Dendritic cell treated with granulocyte-macrophage colony-stimulating factor and Interleukin-4, amounts not matched to agents 40 ng/mL and 50 ng/mL, for 4 days (primary cell): ENCODE results near the gene ZBED1.
A peak's percentile ranks its signal among the peaks of the same experiment; 100 is the strongest.
"Not testable (repeated sequence)": the region's sequence is repeated elsewhere in the genome, so short reads cannot be mapped to it uniquely, and the experiment has no call there.

Experiments
- H3K27ac Mint-ChIP-seq: one replicate; pipeline ENCODE4 v1.8.0; 2022; ENCODE audit warnings: mild to moderate bottlenecking, mixed read lengths
- H3K27me3 Mint-ChIP-seq: one replicate; pipeline ENCODE4 v1.8.0; 2022; ENCODE audit warnings: mild to moderate bottlenecking, mixed read lengths
- H3K36me3 Mint-ChIP-seq: one replicate; pipeline ENCODE4 v1.8.0; 2022; ENCODE audit warnings: low read depth, mixed read lengths
- H3K4me1 Mint-ChIP-seq: one replicate; pipeline ENCODE4 v1.8.0; 2022; ENCODE audit warnings: low read depth, mixed read lengths
- H3K4me3 Mint-ChIP-seq: one replicate; pipeline ENCODE4 v1.8.0; 2022; ENCODE audit warnings: mild to moderate bottlenecking, moderate library complexity, mixed read lengths
- H3K9me3 Mint-ChIP-seq: one replicate; pipeline ENCODE4 v1.8.0; 2022; ENCODE audit warnings: mixed read lengths
- intact Hi-C: fragments of 100-400 bp; cut with micrococcal nuclease; formaldehyde crosslinking; loops from one replicate; pipeline ENCODE4 v1.15.0; 2022

Gene ZBED1

DNA sequence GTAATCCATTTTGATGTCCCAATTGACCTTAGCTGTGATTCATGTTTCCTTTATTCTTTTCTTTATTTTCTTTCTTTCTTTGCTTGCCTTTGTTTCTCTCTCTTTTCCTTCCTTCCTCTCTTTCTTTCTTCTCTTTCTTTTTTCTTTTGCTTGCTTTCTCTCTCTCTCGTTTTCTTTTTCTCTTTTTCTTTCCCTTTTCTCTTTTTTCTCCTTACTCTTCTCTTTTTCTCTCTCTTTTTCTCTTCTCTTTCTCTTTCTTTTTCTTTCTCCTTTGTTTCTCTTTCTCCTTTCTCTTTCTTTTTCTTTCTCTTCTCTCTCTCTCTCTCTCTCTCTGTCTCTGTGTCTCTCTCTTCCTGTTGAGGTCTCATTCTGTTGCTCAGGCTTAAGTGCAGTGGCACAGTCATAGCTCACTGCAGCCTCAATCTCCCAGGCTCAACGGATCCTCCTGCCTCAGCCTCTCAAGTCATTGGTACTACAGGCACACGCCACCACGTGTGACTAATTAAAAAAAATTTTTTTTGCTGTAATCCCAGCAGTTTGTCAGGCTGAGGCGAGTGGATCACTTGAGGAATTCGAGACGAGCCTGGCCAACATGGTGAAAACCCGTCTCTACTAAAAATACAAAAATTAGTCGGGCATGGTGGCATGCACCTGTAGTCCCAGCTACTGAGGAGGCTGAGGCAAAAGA lies 8.0 kb upstream of the ZBED1 start:
- Mint-ChIP-seq H3K4me1 (peaks cover 5% of the 10 kb centered on the region), H3K4me3 (no peak overlapping the region), H3K27ac (no peak overlapping the region), H3K9me3 (no peaks in the 10 kb centered on the region), H3K27me3 (peaks cover 6% of the 10 kb centered on the region), H3K36me3 (no peaks in the 10 kb centered on the region)
- intact Hi-C loops = loop anchor here (10.0 kb wide), 1 partner anchor 844 kb away; no protein-coding TSS in a partner anchor

DNA sequence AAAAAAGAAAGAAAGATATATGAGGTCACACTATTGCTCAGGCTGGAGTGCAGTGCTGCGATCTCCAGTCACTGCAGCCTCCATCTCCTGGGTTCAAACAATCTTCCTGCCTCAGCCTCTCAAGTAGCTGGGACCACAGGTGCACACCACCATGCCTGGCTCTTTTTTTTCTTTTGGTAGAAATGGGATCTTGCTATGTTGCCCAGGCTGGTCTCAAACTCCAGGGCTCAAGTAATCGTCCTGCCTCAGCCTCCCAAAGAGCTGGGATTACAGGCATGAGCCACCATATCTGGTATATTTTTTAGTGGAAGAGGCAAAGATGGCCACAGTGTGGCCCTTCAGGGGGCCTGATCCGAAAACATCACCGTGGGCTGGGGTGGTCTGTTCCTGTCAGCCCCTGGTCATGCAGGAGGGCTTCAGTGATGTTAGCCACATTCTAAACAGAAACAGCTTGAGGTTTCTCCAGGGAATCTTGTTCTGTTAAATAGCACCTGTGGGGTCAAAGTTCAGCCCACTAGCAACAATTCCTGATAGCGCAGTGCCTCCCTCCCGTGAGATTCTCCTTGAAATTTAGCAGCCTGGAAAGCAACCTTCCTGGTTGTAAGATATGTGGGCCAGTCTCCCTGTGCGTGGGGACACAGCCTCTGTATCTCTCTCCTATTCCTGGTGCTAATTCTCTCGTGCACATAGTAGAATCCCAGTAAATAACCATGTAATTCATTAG lies 7.3 kb upstream of the ZBED1 start:
- H3K27ac Mint-ChIP-seq = no peak overlapping the region
- H3K27me3 Mint-ChIP-seq = peaks cover 6% of the 10 kb centered on the region
- intact Hi-C loops = loop anchor here (10.0 kb wide), 1 partner anchor 843 kb away; no protein-coding TSS in a partner anchor
- H3K36me3 Mint-ChIP-seq = no peaks in the 10 kb centered on the region
- H3K4me3 Mint-ChIP-seq = no peak overlapping the region
- no peaks in the 10 kb centered on the region for H3K9me3 Mint-ChIP-seq
- H3K4me1 Mint-ChIP-seq = peaks cover 5% of the 10 kb centered on the region

DNA sequence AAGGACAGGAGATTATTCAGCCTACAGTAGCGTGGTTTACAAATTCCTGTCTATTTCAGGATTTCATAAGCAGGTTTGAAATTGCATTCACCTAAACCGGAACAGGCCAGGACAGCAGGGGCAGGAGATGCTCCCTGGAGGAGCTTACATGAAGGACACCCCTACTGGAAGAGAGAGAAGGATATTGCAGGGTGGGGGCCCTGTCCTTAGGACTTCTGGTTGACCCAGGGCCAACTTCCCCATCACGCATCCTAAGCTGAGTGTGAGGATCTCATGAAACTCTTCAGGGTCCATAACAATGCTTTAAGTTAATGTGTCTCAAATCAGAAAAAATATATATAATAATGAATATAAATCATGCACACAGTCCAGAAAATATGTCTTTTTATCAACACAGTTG lies 6.4 kb upstream of the ZBED1 start:
- Mint-ChIP-seq H3K9me3 (no peaks in the 10 kb centered on the region), H3K4me1 (peaks cover 5% of the 10 kb centered on the region), H3K4me3 (no peak overlapping the region), H3K27ac (no peak overlapping the region), H3K36me3 (no peaks in the 10 kb centered on the region), H3K27me3 (peaks cover 6% of the 10 kb centered on the region)
- intact Hi-C loops = loop anchor here (10.0 kb wide), 1 partner anchor 842 kb away; no protein-coding TSS in a partner anchor

DNA sequence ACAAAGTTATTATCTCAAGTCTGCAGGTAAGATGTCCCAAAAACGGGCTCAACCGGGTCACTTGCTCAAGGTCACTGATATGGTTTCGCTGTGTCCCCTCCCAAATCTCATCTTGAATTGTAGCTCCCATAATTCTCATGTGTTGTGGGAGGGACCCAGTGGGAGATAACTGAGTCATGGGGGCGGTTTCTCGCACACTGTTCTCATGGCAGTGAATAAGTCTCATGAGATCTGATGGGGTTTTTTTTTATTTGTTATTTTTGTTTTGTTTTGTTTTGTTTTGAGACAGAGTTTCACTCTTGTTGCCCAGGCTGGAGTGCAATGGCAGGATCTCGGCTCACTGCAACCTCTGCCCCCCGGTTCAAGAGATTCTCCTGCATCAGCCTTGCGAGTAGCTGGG lies 4.6 kb upstream of the ZBED1 start:
- intact Hi-C loops = loop anchor here (10.0 kb wide), 1 partner anchor 841 kb away; no protein-coding TSS in a partner anchor

DNA sequence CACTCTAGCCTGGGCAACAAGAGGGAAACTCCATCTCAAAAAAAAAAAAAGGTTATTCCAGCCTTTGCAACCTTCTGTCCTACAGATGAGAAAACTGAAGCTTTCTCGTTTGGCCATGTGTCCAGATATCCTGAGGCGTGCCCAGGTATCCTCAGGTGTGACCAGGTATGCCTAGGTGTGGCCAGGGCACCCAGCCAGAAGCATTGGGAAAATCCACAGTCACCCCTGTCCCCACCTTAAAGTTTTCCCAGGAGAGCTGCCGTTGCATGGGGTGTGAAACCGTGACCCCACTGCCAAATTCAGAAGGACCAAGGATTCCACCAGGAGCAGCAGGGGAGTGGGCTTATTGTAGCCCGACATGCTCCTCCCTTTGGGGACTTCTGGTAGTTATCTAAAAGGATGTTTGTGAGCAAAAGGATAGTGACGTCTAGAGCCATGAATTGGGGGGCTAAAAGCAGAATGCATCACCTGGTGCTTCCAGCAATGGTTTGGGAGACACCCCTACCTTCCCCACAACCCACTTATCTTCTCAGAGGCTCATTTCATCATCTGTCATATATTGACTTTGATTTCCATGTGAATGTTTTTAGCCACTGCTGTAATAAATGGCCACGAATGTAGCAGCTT lies 4.0 kb upstream of the ZBED1 start:
- H3K9me3 Mint-ChIP-seq = no peaks in the 10 kb centered on the region
- no peaks in the 10 kb centered on the region for H3K36me3 Mint-ChIP-seq
- H3K4me1 Mint-ChIP-seq = peaks cover 5% of the 10 kb centered on the region
- no peak overlapping the region for H3K27ac Mint-ChIP-seq
- intact Hi-C loops = loop anchor here (10.0 kb wide), 1 partner anchor 840 kb away; no protein-coding TSS in a partner anchor
- no peak overlapping the region for H3K4me3 Mint-ChIP-seq
- H3K27me3 Mint-ChIP-seq = peaks cover 2% of the 10 kb centered on the region

More for the DNA sequence above, 4.6 kb upstream of the ZBED1 start:
- H3K27me3 Mint-ChIP-seq, H3K27ac Mint-ChIP-seq, H3K4me3 Mint-ChIP-seq, H3K36me3 Mint-ChIP-seq, H3K4me1 Mint-ChIP-seq, H3K9me3 Mint-ChIP-seq: not testable (repeated sequence)

DNA sequence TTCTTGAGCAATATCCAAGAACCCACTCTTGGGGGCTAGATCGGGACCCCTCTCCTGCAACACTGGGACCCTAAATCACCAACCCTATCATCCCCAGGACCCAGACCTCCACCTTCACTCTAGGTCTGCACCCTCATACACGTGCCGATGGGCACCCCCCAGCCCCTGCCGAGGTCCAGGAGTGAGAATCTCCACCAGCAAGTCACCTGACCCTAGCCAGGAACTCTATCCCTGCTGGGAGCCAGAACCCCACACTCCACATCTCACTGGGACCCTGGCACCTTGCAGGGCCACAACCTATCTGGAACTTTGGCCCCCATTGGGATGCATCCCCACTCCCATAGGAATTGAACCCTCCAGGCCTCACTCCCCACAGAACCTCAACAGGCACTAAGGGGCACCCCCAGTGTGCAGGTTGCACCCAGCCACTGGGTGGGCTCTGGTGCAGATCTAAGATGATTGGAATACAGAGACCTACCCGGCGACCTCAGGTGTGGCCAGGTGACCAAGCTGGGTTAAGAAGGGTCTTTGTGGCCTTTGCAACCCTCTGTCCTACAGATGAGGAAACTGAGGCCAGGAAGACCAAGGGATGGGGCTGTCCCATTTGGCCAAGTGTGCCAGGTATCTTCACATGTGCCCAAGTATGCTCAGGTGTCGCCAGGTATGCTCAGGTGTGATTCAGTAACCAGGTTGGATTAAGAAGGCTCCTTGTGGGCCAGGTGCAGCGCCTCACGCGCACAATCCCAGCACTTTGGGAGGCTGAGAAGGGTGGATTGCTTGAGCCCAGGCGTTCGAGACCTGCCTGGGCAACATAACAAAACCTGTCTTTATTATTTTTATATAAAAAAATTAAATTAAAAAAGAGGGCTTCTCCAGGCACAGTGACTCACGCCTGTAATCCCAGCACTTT lies 3.1 kb upstream of the ZBED1 start:
- intact Hi-C loops = loop anchor here (10.0 kb wide), 1 partner anchor 839 kb away; no protein-coding TSS in a partner anchor
- no peak overlapping the region for H3K4me3 Mint-ChIP-seq
- no peaks in the 10 kb centered on the region for H3K9me3 Mint-ChIP-seq
- peaks cover 4% of the 10 kb centered on the region for H3K36me3 Mint-ChIP-seq
- H3K27me3 Mint-ChIP-seq = no peaks in the 10 kb centered on the region
- peaks cover 14% of the 10 kb centered on the region for H3K4me1 Mint-ChIP-seq
- H3K27ac Mint-ChIP-seq = no peak overlapping the region

DNA sequence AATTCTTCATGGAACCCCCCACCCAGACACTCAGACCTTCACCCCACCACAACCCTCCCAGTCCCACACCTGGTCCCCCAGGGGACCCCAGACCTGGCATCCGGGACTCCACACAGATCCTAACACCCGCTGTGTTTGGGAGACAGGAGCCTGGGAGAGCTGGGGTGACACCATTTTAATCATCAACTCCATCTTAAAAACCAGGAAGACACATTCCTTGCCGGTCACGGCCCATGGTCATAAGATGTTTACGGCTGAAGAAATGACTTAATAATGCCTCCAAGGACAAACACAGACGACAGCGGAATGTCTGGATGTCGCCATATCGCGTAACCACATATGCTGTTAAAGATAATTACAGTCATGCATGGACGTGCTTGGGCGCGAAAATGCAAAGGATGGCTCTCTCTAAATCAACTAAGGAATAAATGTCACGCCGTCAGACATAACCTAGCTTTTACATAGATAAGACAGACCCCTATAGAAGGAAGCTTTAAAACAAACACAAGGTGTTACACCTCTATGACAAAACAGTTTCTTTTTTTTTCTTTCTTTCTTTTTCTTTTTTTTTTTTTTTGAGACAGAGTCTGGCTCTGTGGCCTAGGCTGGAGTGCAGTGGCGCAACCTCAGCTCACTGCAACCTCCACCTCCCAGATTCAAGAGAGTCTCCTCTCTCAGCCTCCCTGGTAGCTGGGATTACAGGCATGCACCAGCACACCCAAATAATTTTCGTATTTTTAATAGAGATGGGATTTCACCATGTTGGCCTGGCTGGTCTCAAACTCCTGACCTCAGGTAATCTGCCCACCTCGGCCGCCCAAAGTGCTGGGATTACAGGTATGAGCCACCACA lies 2.1 kb upstream of the ZBED1 start:
- no peaks in the 10 kb centered on the region for H3K9me3 Mint-ChIP-seq
- H3K27ac Mint-ChIP-seq = peak overlapping the region; percentile 87
- no peaks in the 10 kb centered on the region for H3K27me3 Mint-ChIP-seq
- peaks cover 24% of the 10 kb centered on the region for H3K4me1 Mint-ChIP-seq
- no peak overlapping the region for H3K4me3 Mint-ChIP-seq
- peaks cover 4% of the 10 kb centered on the region for H3K36me3 Mint-ChIP-seq
- intact Hi-C loops = loop anchor here (10.0 kb wide), 1 partner anchor 838 kb away; no protein-coding TSS in a partner anchor

DNA sequence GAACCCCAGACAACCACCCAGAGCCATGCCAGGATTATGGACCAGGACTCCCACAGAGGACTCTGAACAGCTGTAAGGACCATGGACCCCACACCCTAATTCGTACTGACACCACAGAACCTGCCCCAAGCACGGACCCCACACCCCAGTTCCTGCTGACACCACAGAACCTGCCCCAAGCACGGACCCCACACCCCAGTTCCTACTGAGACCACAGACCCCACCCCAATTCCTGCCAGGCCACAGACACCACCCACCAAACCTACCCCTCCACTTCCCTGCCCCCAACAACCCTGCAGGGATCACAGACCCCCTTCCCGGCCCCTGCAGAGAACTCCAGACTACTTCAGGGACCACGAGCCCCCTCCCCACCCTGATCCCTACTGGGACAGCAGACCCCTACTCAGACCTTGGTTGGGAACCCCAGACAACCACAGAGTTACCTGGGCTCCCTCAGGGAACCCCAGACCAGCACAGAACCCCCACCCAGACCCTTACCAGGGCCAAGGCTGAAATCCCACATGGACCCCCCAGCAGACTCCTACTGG lies 1.4 kb upstream of the ZBED1 start:
- H3K9me3 Mint-ChIP-seq = no peaks in the 10 kb centered on the region
- H3K4me3 Mint-ChIP-seq = peak overlapping the region; percentile 66
- H3K4me1 Mint-ChIP-seq = peaks cover 24% of the 10 kb centered on the region
- no peaks in the 10 kb centered on the region for H3K27me3 Mint-ChIP-seq
- H3K36me3 Mint-ChIP-seq = peaks cover 4% of the 10 kb centered on the region
- peak overlapping the region; percentile 87 for H3K27ac Mint-ChIP-seq
- intact Hi-C loops = loop anchor here (10.0 kb wide), 1 partner anchor 837 kb away; no protein-coding TSS in a partner anchor

DNA sequence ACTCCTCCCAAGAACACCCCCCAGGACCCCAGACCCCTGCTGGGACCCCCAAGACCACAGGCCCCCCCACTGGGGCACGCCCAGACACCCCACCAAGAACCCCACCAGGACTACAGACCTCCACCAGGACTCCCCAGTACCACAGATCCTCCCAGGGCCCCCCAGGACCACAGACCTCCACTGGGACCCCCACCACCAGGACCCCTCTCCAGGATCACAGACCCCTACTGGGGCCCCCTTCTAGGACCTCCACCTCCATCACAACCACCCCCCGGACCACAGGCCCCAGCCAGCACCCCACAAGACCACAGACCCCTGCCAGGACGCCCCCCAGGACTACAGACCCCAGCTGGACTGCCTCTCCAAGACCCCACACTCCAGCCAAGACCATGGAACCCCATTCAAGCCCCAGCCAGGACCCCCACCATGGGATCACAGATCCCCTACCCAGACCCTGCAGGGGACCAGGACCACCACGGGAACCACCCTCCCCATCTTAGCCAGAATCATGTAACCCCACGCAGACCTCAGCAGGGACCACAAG lies 855 bp upstream of the ZBED1 start:
- Mint-ChIP-seq H3K27me3 (no peaks in the 10 kb centered on the region), H3K36me3 (peaks cover 4% of the 10 kb centered on the region), H3K4me1 (peaks cover 20% of the 10 kb centered on the region), H3K27ac (peak overlapping the region; percentile 87), H3K4me3 (peak overlapping the region; percentile 66), H3K9me3 (no peaks in the 10 kb centered on the region)
- intact Hi-C loops = loop anchor here (10.0 kb wide), 1 partner anchor 837 kb away; no protein-coding TSS in a partner anchor

DNA sequence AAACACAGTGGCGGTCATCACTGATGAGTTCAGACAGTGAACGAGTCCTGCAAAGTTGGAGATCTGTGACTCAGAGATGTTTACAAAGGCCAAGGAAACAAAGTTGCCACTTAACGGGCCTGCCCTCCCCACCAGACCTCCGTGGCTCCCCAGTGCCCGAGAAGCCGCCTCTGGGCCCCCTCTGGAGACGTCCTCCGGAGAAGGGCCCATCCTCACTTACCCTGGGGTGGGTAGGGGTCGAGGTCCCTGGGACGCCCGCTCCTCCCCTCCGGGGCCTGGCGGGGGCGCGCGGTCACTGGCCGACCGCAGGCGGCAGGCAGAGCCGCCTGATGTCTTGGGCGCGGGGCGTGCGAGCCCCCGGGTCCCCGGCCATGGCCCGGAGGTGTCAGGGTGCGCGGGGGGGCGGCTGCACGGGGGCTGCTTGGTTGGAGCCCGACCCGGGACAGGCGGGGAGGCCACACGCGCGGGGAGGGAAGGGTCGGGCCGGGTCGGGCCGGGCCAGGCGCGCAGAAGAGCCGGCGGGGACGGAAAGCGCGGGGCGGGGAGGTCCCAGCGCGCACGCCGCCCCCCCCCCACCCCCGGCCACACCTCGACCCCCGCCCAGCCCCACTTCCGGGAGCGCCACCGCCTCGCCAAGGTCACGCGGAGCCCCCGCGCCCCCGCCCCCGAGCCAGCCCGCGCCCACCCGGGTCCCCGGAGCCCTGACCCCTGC lies 529 bp downstream of the ZBED1 start:
- no peaks in the 10 kb centered on the region for H3K27me3 Mint-ChIP-seq
- peaks cover 16% of the 10 kb centered on the region for H3K36me3 Mint-ChIP-seq
- H3K27ac Mint-ChIP-seq = peak overlapping the region; percentile 87
- intact Hi-C loops = loop anchor here (10.0 kb wide), 1 partner anchor 835 kb away; no protein-coding TSS in a partner anchor
- peaks cover 26% of the 10 kb centered on the region for H3K4me1 Mint-ChIP-seq
- peak overlapping the region; percentile 82 for H3K4me3 Mint-ChIP-seq
- H3K9me3 Mint-ChIP-seq = no peaks in the 10 kb centered on the region

DNA sequence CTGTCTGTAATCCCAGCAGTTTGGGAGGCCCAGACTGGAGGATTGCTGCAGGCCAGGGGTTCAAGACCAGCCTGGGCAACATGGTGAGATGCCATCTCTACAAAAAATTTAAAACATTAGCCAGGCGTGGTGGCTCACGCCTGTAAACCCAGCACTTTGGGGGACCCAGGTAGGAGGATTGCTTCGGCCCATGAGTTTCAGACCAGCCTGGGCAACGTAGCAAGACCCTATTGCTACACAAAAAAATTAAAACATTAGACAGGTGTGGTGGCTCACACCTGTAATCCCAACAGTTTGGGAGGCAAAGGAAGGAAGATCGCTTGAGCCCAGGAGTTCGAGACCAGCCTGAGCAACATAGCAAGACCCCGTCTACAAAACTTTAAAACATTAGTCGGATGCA lies 1.3 kb downstream of the ZBED1 start:
- intact Hi-C loops = loop anchor here (5.0 kb wide), 2 partner anchors 78 to 93 kb away; no protein-coding TSS in a partner anchor
- no peaks in the 10 kb centered on the region for H3K27me3 Mint-ChIP-seq

More for the DNA sequence above, 1.3 kb downstream of the ZBED1 start:
- Mint-ChIP-seq H3K4me3 (peak overlapping the region; percentile 82), H3K9me3 (no peaks in the 10 kb centered on the region), H3K36me3 (peaks cover 16% of the 10 kb centered on the region), H3K27ac (peak overlapping the region; percentile 87), H3K4me1 (peaks cover 26% of the 10 kb centered on the region)
